Measurements from ENCODE around the gene POLR2M.

The POLR2M gene

DNA sequence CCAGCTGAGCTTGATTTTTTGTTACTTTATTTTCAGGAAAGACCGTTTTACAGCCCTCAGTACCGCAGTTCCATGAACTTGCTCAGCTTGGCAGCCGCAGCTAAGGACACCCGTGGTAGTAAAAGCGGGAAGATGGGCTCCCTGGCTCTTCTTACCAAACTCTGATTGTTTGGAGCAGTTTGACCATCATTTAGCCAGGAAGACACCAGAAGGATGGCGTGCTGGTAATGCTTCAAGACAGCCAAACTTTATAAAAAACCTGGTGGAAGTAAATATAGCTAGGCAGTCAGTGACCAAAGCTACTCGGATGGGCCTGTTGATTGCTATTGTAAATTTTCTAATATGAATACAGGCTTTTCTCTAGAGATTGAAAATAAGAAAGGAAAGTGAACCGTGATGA lies 28.9 kb downstream of the POLR2M start:
- Histone ChIP-seq H3K4me3 (no peak overlapping the region), H3K27ac (no peak overlapping the region)
- no peak for TF ChIP-seq CTCF (IDR thresholded peaks at IDR 0.05)
- DNase-seq (ENCODE audit: low spot score): no peak

GRCh38 chr15:57735891-57736290 lies 29.4 kb downstream of the POLR2M start:
- no peak overlapping the region for H3K27ac ChIP-seq
- TF ChIP-seq CTCF (IDR thresholded peaks at IDR 0.05): no peak
- DNase-seq (ENCODE audit: low spot score): no peak
- no peak overlapping the region for H3K4me3 ChIP-seq

- Histone ChIP-seq H3K4me3 (no peak overlapping the region), H3K27ac (no peak overlapping the region)
- TF ChIP-seq CTCF (IDR thresholded peaks at IDR 0.05): no peak
- DNase-seq (ENCODE audit: low spot score): no peak
Observed at GRCh38 chr15:57736591-57736990, 30.1 kb downstream of the POLR2M start.

- no peak for DNase-seq (ENCODE audit: low spot score)
- H3K4me3 ChIP-seq: no peak overlapping the region
- H3K27ac ChIP-seq: no peak overlapping the region
- TF ChIP-seq CTCF (IDR thresholded peaks at IDR 0.05): no peak
Observed at GRCh38 chr15:57738734-57739237, 32.3 kb downstream of the POLR2M start.

DNA sequence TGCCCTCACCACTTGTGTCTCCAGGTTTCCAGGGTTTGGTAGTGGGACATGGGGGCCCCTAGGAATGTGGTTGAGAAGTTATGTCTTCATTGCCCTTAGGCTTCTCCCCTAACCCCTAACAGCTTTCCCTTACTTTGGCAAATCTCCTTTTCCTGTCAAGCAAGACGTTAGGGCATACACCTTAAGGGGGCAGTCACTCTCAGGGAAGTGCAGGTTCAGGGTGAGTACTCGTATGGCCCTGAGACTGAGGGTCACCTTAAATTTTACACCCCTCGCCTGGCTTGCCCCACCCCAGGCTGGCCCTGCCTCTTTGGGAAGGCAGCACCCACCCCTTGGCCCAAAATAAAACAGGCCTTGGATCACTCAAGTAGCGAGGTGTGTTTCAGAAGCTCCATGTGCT lies 33.5 kb downstream of the POLR2M start:
- DNase-seq (ENCODE audit: low spot score): no peak
- no peak overlapping the region for H3K27ac ChIP-seq
- no peak overlapping the region for H3K4me3 ChIP-seq
- no peak for TF ChIP-seq CTCF (IDR thresholded peaks at IDR 0.05)

DNA sequence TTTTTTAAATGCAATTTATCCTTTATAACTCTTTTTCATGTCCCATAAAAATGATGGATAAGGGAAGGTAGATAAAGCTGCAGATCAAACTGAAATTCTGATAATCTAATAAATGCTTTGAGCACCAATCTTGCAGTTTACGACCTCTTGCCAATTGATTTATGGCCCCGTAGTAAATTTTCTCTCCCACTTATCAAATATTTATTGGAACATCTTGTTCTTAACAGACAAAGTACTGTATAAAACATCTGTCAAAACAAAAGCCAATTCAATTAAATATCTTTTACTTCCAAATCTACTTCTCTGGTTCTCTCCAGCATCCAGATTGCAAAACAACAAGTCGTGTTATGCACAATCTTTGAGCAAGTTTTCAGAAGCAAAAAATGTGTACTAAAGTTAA lies 34.6 kb downstream of the POLR2M start:
- no peak for DNase-seq (ENCODE audit: low spot score)
- H3K4me3 ChIP-seq: no peak overlapping the region
- no peak for TF ChIP-seq CTCF (IDR thresholded peaks at IDR 0.05)

GRCh38 chr15:57743424-57743823 lies 36.9 kb downstream of the POLR2M start:
- H3K27ac ChIP-seq: no peak overlapping the region
- H3K4me3 ChIP-seq: no peak overlapping the region
- DNase-seq (ENCODE audit: low spot score): no peak
- TF ChIP-seq CTCF (IDR thresholded peaks at IDR 0.05): no peak

More for the DNA sequence above, 34.6 kb downstream of the POLR2M start:
- no peak overlapping the region for H3K27ac ChIP-seq
